Esophagus muscularis mucosa (tissue), 3 donors: Measurements from ENCODE around the gene VTN.

Experiments
- POLR2A ChIP-seq: fragments of 450-650 bp; IDR thresholded peaks from one replicate; pipeline ENCODE4 v1.6.1; 2017; ENCODE audit warnings: antibody characterized with exemption, moderate library complexity, mild to moderate bottlenecking, low read depth
- TF ChIP-seq, protein P1 (sequence below), 3 experiments: fragments of 200-600 bp in 2 of 3; fragments of 450-650 bp in 1 of 3; sonication (generic) in 2 of 3; IDR thresholded peaks; one replicate each; pipeline ENCODE4 v1.5.1; 2017 to 2019; ENCODE audit warnings: antibody characterized with exemption in 3 of 3, mild to moderate bottlenecking in 2 of 3, moderate library complexity in 1 of 3

DNA sequence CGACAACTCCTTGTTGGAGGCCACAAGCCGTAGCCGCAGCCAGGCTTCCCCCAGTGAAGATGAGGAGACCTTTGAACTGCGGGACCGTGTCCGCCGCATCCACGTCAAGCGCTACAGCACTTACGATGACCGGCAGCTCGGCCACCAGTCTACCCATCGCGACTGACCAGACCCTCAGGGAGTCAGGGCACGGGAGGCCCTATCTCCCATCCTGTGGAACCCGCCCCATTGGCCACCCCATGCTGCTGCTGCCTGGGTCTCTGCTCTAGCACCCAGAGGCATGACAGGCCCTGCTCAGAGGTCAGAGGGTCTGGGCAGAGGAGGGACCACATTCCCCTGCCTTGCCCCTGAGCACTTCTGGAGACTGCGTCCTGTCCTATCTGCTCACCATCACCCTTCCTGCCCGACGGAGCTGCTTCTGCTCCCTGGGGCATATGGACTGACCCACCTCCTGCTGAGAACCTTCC, 25.6 kb downstream of the VTN start:
- TF ChIP-seq, protein P1, sequence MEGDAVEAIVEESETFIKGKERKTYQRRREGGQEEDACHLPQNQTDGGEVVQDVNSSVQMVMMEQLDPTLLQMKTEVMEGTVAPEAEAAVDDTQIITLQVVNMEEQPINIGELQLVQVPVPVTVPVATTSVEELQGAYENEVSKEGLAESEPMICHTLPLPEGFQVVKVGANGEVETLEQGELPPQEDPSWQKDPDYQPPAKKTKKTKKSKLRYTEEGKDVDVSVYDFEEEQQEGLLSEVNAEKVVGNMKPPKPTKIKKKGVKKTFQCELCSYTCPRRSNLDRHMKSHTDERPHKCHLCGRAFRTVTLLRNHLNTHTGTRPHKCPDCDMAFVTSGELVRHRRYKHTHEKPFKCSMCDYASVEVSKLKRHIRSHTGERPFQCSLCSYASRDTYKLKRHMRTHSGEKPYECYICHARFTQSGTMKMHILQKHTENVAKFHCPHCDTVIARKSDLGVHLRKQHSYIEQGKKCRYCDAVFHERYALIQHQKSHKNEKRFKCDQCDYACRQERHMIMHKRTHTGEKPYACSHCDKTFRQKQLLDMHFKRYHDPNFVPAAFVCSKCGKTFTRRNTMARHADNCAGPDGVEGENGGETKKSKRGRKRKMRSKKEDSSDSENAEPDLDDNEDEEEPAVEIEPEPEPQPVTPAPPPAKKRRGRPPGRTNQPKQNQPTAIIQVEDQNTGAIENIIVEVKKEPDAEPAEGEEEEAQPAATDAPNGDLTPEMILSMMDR (IDR thresholded peaks at IDR 0.05) = no peak
- no peak for TF ChIP-seq POLR2A
